ENCODE results near the gene IL2RG. TPM values are rescaled to one million over a fixed set of nuclear protein-coding genes. Genes with fewer than 3 reads are reported as not detected.

IL2RG gene
- total and polyA plus RNA-seq, 12 donors: 0.22 to 7.0 (median 3.5) TPM

DNA sequence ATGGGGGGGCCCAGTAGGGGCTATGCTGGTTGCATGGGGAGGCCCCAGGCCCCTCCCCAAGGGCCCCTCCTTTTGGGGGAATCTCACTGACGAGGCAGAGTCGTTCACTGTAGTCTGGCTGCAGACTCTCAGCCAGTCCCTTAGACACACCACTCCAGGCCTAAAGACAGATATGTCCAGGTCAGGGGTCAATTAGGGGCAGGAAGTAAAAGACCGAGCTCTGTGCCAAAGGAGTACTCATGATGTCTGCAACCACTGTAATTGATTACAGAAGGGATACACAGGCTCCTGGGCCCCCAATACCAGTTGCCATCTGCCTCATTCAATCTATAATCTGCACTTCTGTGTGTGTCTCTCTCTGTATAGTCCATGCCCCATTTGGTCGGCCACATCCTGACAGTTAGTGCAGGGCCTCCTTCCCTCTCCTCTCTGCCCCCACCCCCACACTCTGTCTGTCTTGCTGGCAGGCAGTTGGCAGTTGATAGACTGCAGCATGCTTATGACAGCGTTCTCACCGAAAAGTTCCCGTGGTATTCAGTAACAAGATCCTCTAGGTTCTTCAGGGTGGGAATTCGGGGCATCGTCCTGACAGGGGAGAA is 3.5 kb downstream of the IL2RG start:
- H3K27ac ChIP-seq: no peak overlapping the region
- TF ChIP-seq, protein P1, sequence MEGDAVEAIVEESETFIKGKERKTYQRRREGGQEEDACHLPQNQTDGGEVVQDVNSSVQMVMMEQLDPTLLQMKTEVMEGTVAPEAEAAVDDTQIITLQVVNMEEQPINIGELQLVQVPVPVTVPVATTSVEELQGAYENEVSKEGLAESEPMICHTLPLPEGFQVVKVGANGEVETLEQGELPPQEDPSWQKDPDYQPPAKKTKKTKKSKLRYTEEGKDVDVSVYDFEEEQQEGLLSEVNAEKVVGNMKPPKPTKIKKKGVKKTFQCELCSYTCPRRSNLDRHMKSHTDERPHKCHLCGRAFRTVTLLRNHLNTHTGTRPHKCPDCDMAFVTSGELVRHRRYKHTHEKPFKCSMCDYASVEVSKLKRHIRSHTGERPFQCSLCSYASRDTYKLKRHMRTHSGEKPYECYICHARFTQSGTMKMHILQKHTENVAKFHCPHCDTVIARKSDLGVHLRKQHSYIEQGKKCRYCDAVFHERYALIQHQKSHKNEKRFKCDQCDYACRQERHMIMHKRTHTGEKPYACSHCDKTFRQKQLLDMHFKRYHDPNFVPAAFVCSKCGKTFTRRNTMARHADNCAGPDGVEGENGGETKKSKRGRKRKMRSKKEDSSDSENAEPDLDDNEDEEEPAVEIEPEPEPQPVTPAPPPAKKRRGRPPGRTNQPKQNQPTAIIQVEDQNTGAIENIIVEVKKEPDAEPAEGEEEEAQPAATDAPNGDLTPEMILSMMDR (IDR thresholded peaks at IDR 0.05): no peak
- no peak for TF ChIP-seq POLR2A (IDR thresholded peaks at IDR 0.05)
- DNase-seq: no peak
- no peak overlapping the region for H3K4me3 ChIP-seq
- H3K36me3 ChIP-seq (replicated peaks in 1 of 2): no peaks in the 10 kb centered on the region
- intact Hi-C loops (cut with DNase I): no loop called here
- H3K4me1 ChIP-seq (replicated peaks in 1 of 2): peaks cover 0 to 8% of the 10 kb centered on the region in 2 donors
- no peaks in the 10 kb centered on the region for H3K9me3 ChIP-seq (replicated peaks in 1 of 3)
- no peaks in the 10 kb centered on the region for H3K27me3 ChIP-seq
- WGBS, 4 donors: 61 to 68% (median 61%) methylated on average over 4 to 9 of the region's 9 CpGs

DNA sequence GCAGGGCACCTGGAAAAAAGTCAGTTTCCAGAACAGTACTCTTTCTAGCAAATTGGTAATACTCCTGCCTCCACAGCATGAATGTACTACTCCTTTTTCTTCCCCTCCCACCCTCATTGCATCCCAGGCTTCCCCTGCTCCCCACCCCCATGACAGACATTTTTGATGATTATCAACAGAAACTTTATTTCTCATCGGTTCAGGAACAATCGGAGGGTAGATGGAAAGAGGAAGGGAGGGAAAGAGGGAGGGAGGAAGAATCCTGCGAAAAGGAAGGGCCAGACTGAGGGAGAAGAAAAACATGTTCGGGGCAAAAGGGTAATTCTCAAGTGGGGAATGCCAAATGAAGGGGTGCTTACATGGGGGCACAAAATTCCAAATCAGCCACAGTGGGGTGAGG is 4.1 kb downstream of the IL2RG start:
- Histone ChIP-seq H3K27me3 (no peaks in the 10 kb centered on the region), H3K4me3 (no peak overlapping the region), H3K4me1 (replicated peaks in 1 of 2) (peaks cover 0 to 8% of the 10 kb centered on the region in 2 donors), H3K36me3 (replicated peaks in 1 of 2) (no peaks in the 10 kb centered on the region), H3K27ac (no peak overlapping the region), H3K9me3 (replicated peaks in 1 of 3) (no peaks in the 10 kb centered on the region)
- intact Hi-C loops (cut with DNase I): no loop called here
- no peak for DNase-seq
- TF ChIP-seq, protein P1 (IDR thresholded peaks at IDR 0.05): no peak
- no peak for TF ChIP-seq POLR2A (IDR thresholded peaks at IDR 0.05)
- WGBS, 4 donors: 62 to 81% (median 74%) methylated on average over 4 of the region's 4 CpGs

- no peak for TF ChIP-seq POLR2A (IDR thresholded peaks at IDR 0.05)
- TF ChIP-seq, protein P1 (IDR thresholded peaks at IDR 0.05): no peak
- no peaks in the 10 kb centered on the region for H3K36me3 ChIP-seq (replicated peaks in 1 of 2)
- no peak within 1 kb of the TSS for H3K27ac ChIP-seq
- intact Hi-C loops (cut with DNase I): no loop called here
- H3K9me3 ChIP-seq (replicated peaks in 1 of 3): no peaks in the 10 kb centered on the region
- no peak within 1 kb of the TSS for H3K4me3 ChIP-seq
- no peaks in the 10 kb centered on the region for H3K27me3 ChIP-seq
- H3K4me1 ChIP-seq (replicated peaks in 1 of 2): peaks cover 0 to 8% of the 10 kb centered on the region in 2 donors
- WGBS, 4 donors: 63 to 90% (median 79%) methylated on average over 1 of the region's 1 CpG
- DNase-seq: no peak
These were observed 5.0 kb downstream of the IL2RG start, which contains the start of gene CXorf65 for GRCh38 chrX:71106427-71106826. TSS of gene CXorf65 (minus strand) at chrX:71106740. CDS start at chrX:71106556, 184 bp downstream.

GRCh38 chrX:71105628-71106027 is 5.7 kb downstream of the IL2RG start:
- H3K36me3 ChIP-seq (replicated peaks in 1 of 2): no peaks in the 10 kb centered on the region
- intact Hi-C loops (cut with DNase I): no loop called here
- WGBS, 4 donors: 68 to 100% (median 87%) methylated on average over 2 to 3 of the region's 3 CpGs

More at GRCh38 chrX:71105628-71106027, 5.7 kb downstream of the IL2RG start:
- no peak for DNase-seq
- Histone ChIP-seq H3K4me1 (replicated peaks in 1 of 2) (peaks cover 0 to 8% of the 10 kb centered on the region in 2 donors), H3K27me3 (no peaks in the 10 kb centered on the region), H3K27ac (no peak overlapping the region), H3K4me3 (no peak overlapping the region), H3K9me3 (replicated peaks in 1 of 3) (no peaks in the 10 kb centered on the region)
- no peak for TF ChIP-seq POLR2A (IDR thresholded peaks at IDR 0.05)
- TF ChIP-seq, protein P1 (IDR thresholded peaks at IDR 0.05): no peak

Data from adrenal gland (tissue), 12 donors.